AG10803 (cell line): Measurements from ENCODE around the gene ANAPC13.

Experiments used
- DNase-seq: peaks from one replicate; pipeline ENCODE4 v3.0.0; 2010; ENCODE audit warnings: low read depth
- H3K4me3 ChIP-seq: 2 replicates; pipeline ENCODE4 v1.5.1; 2011; ENCODE audit warnings: mild to moderate bottlenecking, low read length, control low read depth
- CTCF ChIP-seq: conservative IDR thresholded peaks from 2 replicates; pipeline ENCODE4 v1.5.1; 2011; ENCODE audit warnings: mild to moderate bottlenecking, low read length, control low read depth, inconsistent platforms

ANAPC13 gene

DNA sequence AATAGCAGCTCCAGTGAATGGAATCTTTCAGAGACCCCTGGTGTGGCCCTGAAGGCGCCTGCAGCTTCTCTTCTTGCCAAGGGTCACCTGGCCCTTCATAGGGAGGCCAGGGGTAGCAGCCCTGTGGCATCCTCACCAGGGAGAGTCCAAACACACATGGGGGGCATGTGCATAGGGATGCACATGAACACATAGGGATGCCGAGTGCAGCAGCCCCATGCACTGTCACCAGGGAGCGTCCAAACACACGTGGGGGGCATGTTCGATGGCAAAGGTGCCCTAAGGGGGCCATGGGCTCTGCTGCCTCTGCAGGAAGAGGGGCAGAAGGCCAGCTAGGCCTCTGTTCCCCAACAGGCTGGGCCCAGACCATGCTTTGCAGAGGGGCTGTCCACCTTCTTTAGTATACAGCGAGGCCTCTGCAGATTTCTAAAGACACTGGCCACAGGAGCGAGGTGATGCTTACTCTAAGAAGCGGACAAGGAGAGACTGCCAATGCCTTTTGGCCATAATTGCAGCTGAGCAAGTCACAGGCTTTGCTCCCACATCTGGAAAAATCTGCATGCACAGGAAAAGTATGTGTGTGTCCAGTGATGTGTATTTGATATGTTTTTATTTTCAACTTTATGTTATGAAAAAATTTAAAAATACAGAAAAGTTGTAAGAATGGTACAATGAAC, 21.0 kb downstream of the ANAPC13 start:
- peak overlapping the region; percentile 32 for H3K4me3 ChIP-seq
- TF ChIP-seq CTCF, result peak; percentile 23; the same call in 1 of the 2 replicates
- peak; percentile 77 for DNase-seq

DNA sequence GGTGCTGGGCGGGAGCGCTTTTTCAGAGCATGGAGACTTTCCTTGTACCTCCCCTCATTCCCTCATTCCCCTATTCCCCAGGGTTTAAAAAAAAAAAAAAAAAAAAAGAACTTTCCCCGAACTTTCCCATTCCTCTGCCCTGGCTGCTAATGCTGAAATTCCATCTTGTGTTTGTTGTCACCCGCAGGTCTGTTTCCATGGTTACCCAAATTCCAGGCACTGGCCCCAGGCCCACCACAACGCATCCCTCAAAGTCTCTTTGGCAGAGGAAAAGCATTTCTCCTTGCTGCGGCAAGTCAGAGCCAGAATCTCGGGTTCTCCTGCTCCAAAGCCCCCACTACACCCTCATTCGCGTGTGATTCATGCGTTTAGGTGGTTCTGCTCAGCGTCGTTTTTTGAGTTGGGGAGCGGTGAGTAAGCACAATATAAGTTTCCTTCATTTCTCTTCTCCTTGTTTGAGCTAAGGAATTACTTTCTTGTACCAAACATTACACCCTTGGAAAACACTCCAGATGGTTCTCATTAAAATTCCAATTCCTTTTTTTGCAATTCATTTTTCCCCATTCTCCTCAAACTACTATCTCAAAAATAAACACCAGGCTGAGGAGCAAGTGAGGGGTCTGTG, 21.6 kb downstream of the ANAPC13 start:
- DNase-seq, result peak; percentile 100
- no peak for TF ChIP-seq CTCF
- peak overlapping the region; percentile 32 for H3K4me3 ChIP-seq

GRCh38 chr3:134463676-134464063, 22.1 kb downstream of the ANAPC13 start:
- DNase-seq, result no peak
- H3K4me3 ChIP-seq, result peak overlapping the region; percentile 32
- TF ChIP-seq CTCF, result no peak

GRCh38 chr3:134462331-134462941, 23.3 kb downstream of the ANAPC13 start:
- DNase-seq, result peak; percentile 96
- TF ChIP-seq CTCF, result no peak
- peak overlapping the region; percentile 36 for H3K4me3 ChIP-seq

DNA sequence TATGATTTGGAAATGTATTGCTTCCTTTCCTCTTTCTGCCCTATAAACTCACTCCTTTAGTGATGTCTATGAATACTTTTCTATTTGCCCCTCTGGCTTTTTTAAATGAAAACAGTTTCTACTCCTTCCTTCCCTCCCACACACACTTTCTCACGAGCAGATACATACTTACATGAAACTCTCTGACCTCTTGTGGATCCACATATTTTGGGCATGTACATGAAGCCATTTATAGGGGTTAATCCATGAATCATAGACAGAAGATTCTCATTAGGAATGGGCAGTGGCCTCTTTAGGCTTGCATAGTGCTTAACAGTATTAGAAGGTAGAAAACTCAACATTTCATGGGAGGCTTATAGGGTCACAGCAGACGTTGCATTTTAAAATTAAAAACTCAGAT, 24.8 kb downstream of the ANAPC13 start:
- peak; percentile 98 for DNase-seq

GRCh38 chr3:134459562-134459961, 26.2 kb downstream of the ANAPC13 start:
- no peak for DNase-seq
- no peak for TF ChIP-seq CTCF
- no peak overlapping the region for H3K4me3 ChIP-seq

More for the DNA sequence above, 24.8 kb downstream of the ANAPC13 start:
- TF ChIP-seq CTCF, result no peak
- H3K4me3 ChIP-seq, result no peak overlapping the region
